Body of pancreas (tissue), 4 donors: ENCODE results near the gene TARS3.
"Not testable (repeated sequence)": the region's sequence is repeated elsewhere in the genome, so short reads cannot be mapped to it uniquely, and the experiment has no call there.

Experiments used
- POLR2A ChIP-seq, 3 donors: fragments of 450-650 bp; IDR thresholded peaks; one replicate each; pipeline ENCODE4 v1.6.1; 2016; ENCODE audit warnings: antibody characterized with exemption in 3 of 3, mild to moderate bottlenecking in 2 of 3
- TF ChIP-seq, protein P1 (sequence below), 7 experiments: fragments of 450-650 bp in 4 of 7; fragments of 200-600 bp in 3 of 7; sonication (generic) in 3 of 7; IDR thresholded peaks; one replicate each; pipeline ENCODE4 v1.5.1; 2016 to 2019; ENCODE audit warnings: antibody characterized with exemption in 7 of 7

DNA sequence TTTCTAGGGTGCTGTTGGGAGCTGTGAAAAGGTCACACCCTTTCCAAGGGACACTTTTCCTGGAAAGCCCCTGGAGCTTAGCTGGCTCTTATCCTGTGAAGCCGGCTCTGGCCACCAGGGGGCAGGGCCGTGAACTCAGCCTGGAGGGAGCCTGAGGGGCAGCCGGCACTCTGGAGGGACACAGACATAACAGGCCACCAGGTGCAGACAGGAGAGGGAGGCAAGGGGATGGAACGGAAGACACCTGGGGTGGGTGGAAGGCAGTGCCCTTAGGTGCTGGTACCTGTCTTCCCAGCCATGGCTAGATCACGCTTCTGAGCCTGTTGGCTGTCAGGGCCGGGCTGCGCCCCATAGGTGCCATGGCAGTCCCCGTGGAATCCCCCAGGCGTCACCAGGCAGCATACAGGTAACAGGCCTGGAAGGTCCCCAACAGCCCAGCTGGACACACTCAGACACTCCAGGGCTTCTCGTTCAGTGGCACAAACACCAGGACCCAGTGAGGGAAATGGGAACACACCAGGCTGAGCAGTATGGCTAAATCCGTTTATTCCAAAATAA lies 42.9 kb upstream of the TARS3 start:
- TF ChIP-seq POLR2A (IDR thresholded peaks at IDR 0.05), result not testable (repeated sequence)
- TF ChIP-seq, protein P1, sequence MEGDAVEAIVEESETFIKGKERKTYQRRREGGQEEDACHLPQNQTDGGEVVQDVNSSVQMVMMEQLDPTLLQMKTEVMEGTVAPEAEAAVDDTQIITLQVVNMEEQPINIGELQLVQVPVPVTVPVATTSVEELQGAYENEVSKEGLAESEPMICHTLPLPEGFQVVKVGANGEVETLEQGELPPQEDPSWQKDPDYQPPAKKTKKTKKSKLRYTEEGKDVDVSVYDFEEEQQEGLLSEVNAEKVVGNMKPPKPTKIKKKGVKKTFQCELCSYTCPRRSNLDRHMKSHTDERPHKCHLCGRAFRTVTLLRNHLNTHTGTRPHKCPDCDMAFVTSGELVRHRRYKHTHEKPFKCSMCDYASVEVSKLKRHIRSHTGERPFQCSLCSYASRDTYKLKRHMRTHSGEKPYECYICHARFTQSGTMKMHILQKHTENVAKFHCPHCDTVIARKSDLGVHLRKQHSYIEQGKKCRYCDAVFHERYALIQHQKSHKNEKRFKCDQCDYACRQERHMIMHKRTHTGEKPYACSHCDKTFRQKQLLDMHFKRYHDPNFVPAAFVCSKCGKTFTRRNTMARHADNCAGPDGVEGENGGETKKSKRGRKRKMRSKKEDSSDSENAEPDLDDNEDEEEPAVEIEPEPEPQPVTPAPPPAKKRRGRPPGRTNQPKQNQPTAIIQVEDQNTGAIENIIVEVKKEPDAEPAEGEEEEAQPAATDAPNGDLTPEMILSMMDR (IDR thresholded peaks at IDR 0.05), result peak in 2 of 7 experiments; percentile 12 to 17
